Neural crest cell (in vitro differentiated cells): Measurements from ENCODE around the gene UMODL1. TPM values are rescaled to one million over a fixed set of nuclear protein-coding genes. Genes with fewer than 3 reads are reported as not detected.

Experiments
- DNase-seq: peaks from one replicate; pipeline ENCODE4 v3.0.0; 2021; ENCODE audit warnings: low read depth, mixed read lengths, low spot score
- H3K27ac Mint-ChIP-seq: one replicate; pipeline ENCODE4 v1.8.0; 2021; ENCODE audit warnings: mild to moderate bottlenecking, mixed read lengths; ENCODE audit not compliant: unreplicated experiment
- H3K27me3 Mint-ChIP-seq: 2 replicates; pipeline ENCODE4 v1.8.0; 2021; ENCODE audit warnings: low read depth, mild to moderate bottlenecking, mixed read lengths
- H3K36me3 Mint-ChIP-seq: 2 replicates; pipeline ENCODE4 v1.8.0; 2021; ENCODE audit warnings: low read depth, mild to moderate bottlenecking, mixed read lengths
- H3K4me1 Mint-ChIP-seq: 2 replicates; pipeline ENCODE4 v1.8.0; 2021; ENCODE audit warnings: mixed read lengths
- H3K4me3 Mint-ChIP-seq: one replicate; pipeline ENCODE4 v1.8.0; 2021; ENCODE audit warnings: mild to moderate bottlenecking, mixed read lengths
- H3K9me3 Mint-ChIP-seq: 2 replicates; pipeline ENCODE4 v1.8.0; 2021; ENCODE audit warnings: mixed read lengths
- total RNA-seq: library from RNA; stranded (reverse); gene quantifications from 2 replicates; pipeline ENCODE4 v1.2.1, GENCODE V29; 2021
- TF ChIP-seq, protein P1 (sequence below): fragments of 200-600 bp; sonication (generic); conservative IDR thresholded peaks from 2 replicates; pipeline ENCODE4 v1.5.0; 2021; ENCODE audit warnings: antibody characterized with exemption, mild to moderate bottlenecking

Gene UMODL1
- total RNA-seq, 1 donor from 2014 or later: not detected

- H3K27me3 Mint-ChIP-seq: peaks cover 11% of the 10 kb centered on the region
- H3K9me3 Mint-ChIP-seq: peaks cover 2% of the 10 kb centered on the region
- DNase-seq: no peak
- TF ChIP-seq, protein P1, sequence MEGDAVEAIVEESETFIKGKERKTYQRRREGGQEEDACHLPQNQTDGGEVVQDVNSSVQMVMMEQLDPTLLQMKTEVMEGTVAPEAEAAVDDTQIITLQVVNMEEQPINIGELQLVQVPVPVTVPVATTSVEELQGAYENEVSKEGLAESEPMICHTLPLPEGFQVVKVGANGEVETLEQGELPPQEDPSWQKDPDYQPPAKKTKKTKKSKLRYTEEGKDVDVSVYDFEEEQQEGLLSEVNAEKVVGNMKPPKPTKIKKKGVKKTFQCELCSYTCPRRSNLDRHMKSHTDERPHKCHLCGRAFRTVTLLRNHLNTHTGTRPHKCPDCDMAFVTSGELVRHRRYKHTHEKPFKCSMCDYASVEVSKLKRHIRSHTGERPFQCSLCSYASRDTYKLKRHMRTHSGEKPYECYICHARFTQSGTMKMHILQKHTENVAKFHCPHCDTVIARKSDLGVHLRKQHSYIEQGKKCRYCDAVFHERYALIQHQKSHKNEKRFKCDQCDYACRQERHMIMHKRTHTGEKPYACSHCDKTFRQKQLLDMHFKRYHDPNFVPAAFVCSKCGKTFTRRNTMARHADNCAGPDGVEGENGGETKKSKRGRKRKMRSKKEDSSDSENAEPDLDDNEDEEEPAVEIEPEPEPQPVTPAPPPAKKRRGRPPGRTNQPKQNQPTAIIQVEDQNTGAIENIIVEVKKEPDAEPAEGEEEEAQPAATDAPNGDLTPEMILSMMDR: no peak
- no peak overlapping the region for H3K27ac Mint-ChIP-seq
- peaks cover 15% of the 10 kb centered on the region for H3K4me1 Mint-ChIP-seq
- H3K36me3 Mint-ChIP-seq: peaks cover 2% of the 10 kb centered on the region
- no peak overlapping the region for H3K4me3 Mint-ChIP-seq
Observed at GRCh38 chr21:42093186-42093585, 22.1 kb downstream of the UMODL1 start.

DNA sequence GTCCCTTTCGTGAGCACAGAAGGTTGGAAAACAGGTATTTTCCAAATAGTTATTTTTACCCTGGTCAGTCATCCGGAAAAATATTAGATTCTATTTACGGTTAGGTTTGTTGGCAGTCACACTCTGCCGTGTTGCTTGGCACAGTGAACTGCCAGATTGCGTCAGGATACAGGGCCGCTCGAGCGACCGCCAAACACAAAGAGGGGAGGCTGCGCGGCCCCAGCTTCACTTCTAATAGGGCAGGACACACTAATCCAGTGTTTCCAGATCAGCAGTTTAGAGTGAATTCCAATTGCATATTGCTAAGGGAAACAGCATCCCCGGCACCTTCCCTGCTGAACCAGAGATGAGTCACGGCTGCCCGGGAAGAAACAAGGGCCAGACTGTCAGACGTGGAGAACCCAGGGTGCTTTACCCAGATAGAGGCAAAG is 22.9 kb downstream of the UMODL1 start:
- TF ChIP-seq, protein P1: no peak
- Mint-ChIP-seq H3K9me3 (peaks cover 2% of the 10 kb centered on the region), H3K36me3 (peaks cover 2% of the 10 kb centered on the region), H3K4me3 (no peak overlapping the region), H3K27me3 (peaks cover 11% of the 10 kb centered on the region), H3K27ac (peak overlapping the region; percentile 53), H3K4me1 (peaks cover 16% of the 10 kb centered on the region)
- DNase-seq: no peak

DNA sequence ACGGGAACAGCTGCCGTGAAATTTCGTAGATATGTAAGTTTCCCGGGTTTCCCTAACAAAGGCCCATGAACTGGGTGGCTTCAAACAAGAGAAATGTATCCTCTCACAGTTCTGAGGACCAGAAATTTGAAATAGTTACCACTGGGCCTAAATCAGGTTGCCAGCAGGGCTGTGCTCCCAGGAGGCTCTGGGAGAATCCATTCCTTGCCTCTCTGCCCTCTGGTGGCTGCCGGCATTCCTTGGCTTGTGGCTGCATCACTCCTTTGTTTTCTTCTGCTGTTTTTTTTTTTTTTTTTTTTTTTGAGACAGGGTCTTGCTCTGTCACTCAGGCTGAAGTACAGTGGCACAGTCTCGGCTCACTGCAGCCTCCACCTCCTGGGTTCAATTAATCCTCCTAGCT is 23.7 kb downstream of the UMODL1 start:
- TF ChIP-seq, protein P1: no peak
- Mint-ChIP-seq H3K4me1 (peaks cover 16% of the 10 kb centered on the region), H3K36me3 (peaks cover 2% of the 10 kb centered on the region), H3K4me3 (no peak overlapping the region), H3K9me3 (peaks cover 2% of the 10 kb centered on the region), H3K27ac (no peak overlapping the region), H3K27me3 (peaks cover 11% of the 10 kb centered on the region)
- no peak for DNase-seq

- DNase-seq: no peak
- Mint-ChIP-seq H3K36me3 (peaks cover 2% of the 10 kb centered on the region), H3K27ac (no peak overlapping the region), H3K4me3 (no peak overlapping the region), H3K4me1 (peaks cover 16% of the 10 kb centered on the region), H3K27me3 (peaks cover 11% of the 10 kb centered on the region), H3K9me3 (peaks cover 2% of the 10 kb centered on the region)
- TF ChIP-seq, protein P1: no peak
Observed at GRCh38 chr21:42095581-42095980, 24.5 kb downstream of the UMODL1 start.

DNA sequence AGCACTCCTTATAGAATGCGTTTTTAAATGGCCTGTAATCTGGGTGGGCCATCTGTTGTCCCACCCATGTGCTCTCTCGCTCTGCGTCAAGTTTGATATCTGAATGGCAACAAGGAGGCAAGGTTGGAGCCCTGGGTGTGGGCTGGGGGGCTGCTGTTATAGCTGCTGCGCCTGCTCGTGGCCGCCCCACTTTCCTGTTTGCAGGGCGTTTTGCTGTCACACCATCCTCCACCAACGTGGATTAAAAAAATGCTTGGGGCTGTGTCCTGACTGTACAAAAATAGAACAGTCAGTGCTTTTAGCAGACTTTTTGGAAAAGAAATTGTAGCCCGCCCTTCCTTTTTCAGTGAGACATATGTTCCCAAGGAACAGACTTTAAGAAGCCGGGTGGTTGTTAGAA is 25.4 kb downstream of the UMODL1 start:
- Mint-ChIP-seq H3K4me1 (peaks cover 14% of the 10 kb centered on the region), H3K9me3 (peaks cover 2% of the 10 kb centered on the region), H3K27me3 (peaks cover 4% of the 10 kb centered on the region), H3K27ac (no peak overlapping the region), H3K36me3 (peaks cover 2% of the 10 kb centered on the region), H3K4me3 (no peak overlapping the region)
- DNase-seq: no peak
- TF ChIP-seq, protein P1: no peak

- no peaks in the 10 kb centered on the region for H3K27me3 Mint-ChIP-seq
- peaks cover 2% of the 10 kb centered on the region for H3K9me3 Mint-ChIP-seq
- H3K27ac Mint-ChIP-seq: no peak overlapping the region
- no peak for DNase-seq
- peaks cover 11% of the 10 kb centered on the region for H3K4me1 Mint-ChIP-seq
- TF ChIP-seq, protein P1: no peak
- no peak overlapping the region for H3K4me3 Mint-ChIP-seq
- H3K36me3 Mint-ChIP-seq: peaks cover 2% of the 10 kb centered on the region
Observed at GRCh38 chr21:42097274-42097673, 26.2 kb downstream of the UMODL1 start.
